Thoracic aorta (tissue), 2 donors: Measurements from ENCODE around the gene RAB27B. TPM values are rescaled to one million over a fixed set of nuclear protein-coding genes. Genes with fewer than 3 reads are reported as not detected.

Experiments used
- ATAC-seq: fragments of 150-250 bp; one replicate; pipeline ENCODE4 v1.8.0; 2017; ENCODE audit warnings: low read depth; ENCODE audit not compliant: insufficient number of reproducible peaks, low FRiP score
- DNase-seq: peaks from one replicate; pipeline ENCODE4 v3.0.0-alpha.2; 2020; ENCODE audit warnings: low spot score
- H3K27ac ChIP-seq, 2 donors: fragments of 200-600 bp; sonication (generic); 1 replicate in 1 of 2; 2 replicates in 1 of 2; pipeline ENCODE4 v1.5.1; 2016; ENCODE audit warnings: mild to moderate bottlenecking in 2 of 2, moderate library complexity in 2 of 2
- H3K27me3 ChIP-seq: fragments of 200-600 bp; sonication (generic); replicated peaks from 2 replicates; pipeline ENCODE4 v1.6.0; 2016; ENCODE audit warnings: mild to moderate bottlenecking; ENCODE audit not compliant: insufficient read depth
- H3K36me3 ChIP-seq: fragments of 200-600 bp; sonication (generic); one replicate; pipeline ENCODE4 v1.5.1; 2016
- H3K4me1 ChIP-seq, 2 donors: fragments of 200-600 bp; sonication (generic); 1 replicate in 1 of 2; 2 replicates in 1 of 2; pipeline versions ENCODE4 v1.5.1 to v1.6.0; 2016; ENCODE audit warnings: low read depth in 2 of 2, mild to moderate bottlenecking in 1 of 2; ENCODE audit not compliant: control insufficient read depth in 1 of 2
- H3K4me3 ChIP-seq: fragments of 200-600 bp; sonication (generic); 2 replicates; pipeline ENCODE4 v1.5.1; 2016; ENCODE audit warnings: mild to moderate bottlenecking
- H3K9me3 ChIP-seq: fragments of 200-600 bp; sonication (generic); 2 replicates; pipeline ENCODE4 v1.5.1; 2016
- CTCF ChIP-seq: fragments of 200-600 bp; sonication (generic); IDR thresholded peaks from one replicate; pipeline ENCODE4 v1.5.1; 2019; ENCODE audit warnings: antibody characterized with exemption
- total RNA-seq, 2 donors: library from RNA; depleted of rRNA; stranded (reverse); fragments of >200 nt; gene quantifications; one replicate each; pipeline versions ENCODE4 v1.1.0 to v1.2.3, GENCODE V29; 2016

The RAB27B gene
- total RNA-seq, 2 donors from 2014 or later = 0.42 to 0.95 TPM

GRCh38 chr18:54924948-54925347 lies 96.7 kb downstream of the RAB27B start:
- no peaks in the 10 kb centered on the region for H3K4me1 ChIP-seq
- H3K27ac ChIP-seq = no peak overlapping the region
- no peak for ATAC-seq
- no peak for TF ChIP-seq CTCF
- H3K4me3 ChIP-seq = no peak overlapping the region
- no peaks in the 10 kb centered on the region for H3K27me3 ChIP-seq
- no peaks in the 10 kb centered on the region for H3K9me3 ChIP-seq
- no peak for DNase-seq
- H3K36me3 ChIP-seq = no peaks in the 10 kb centered on the region

GRCh38 chr18:54926593-54927325 lies 98.5 kb downstream of the RAB27B start:
- no peak for TF ChIP-seq CTCF
- no peak for DNase-seq
- H3K4me3 ChIP-seq = no peak overlapping the region

GRCh38 chr18:54928236-54928635 lies 100.0 kb downstream of the RAB27B start:
- ATAC-seq = no peak
- DNase-seq = no peak
- no peak overlapping the region for H3K4me3 ChIP-seq
- TF ChIP-seq CTCF = no peak
- H3K9me3 ChIP-seq = no peaks in the 10 kb centered on the region
- H3K27me3 ChIP-seq = no peaks in the 10 kb centered on the region
- no peaks in the 10 kb centered on the region for H3K36me3 ChIP-seq
- H3K4me1 ChIP-seq = no peaks in the 10 kb centered on the region
- no peak overlapping the region for H3K27ac ChIP-seq

More at GRCh38 chr18:54926593-54927325, 98.5 kb downstream of the RAB27B start:
- Histone ChIP-seq H3K27ac (no peak overlapping the region), H3K36me3 (no peaks in the 10 kb centered on the region), H3K9me3 (no peaks in the 10 kb centered on the region), H3K27me3 (no peaks in the 10 kb centered on the region), H3K4me1 (no peaks in the 10 kb centered on the region)
- no peak for ATAC-seq

GRCh38 chr18:54931152-54931551 lies 102.9 kb downstream of the RAB27B start:
- Histone ChIP-seq H3K27ac (no peak overlapping the region), H3K36me3 (no peaks in the 10 kb centered on the region), H3K4me1 (no peaks in the 10 kb centered on the region), H3K27me3 (no peaks in the 10 kb centered on the region), H3K4me3 (no peak overlapping the region), H3K9me3 (no peaks in the 10 kb centered on the region)
- no peak for TF ChIP-seq CTCF
- no peak for DNase-seq
- no peak for ATAC-seq

GRCh38 chr18:54932472-54932871 lies 104.2 kb downstream of the RAB27B start:
- H3K4me3 ChIP-seq = no peak overlapping the region
- no peaks in the 10 kb centered on the region for H3K4me1 ChIP-seq
- no peaks in the 10 kb centered on the region for H3K36me3 ChIP-seq
- ATAC-seq (no peak), DNase-seq (no peak)
- H3K9me3 ChIP-seq = no peaks in the 10 kb centered on the region
- no peak for TF ChIP-seq CTCF
- no peaks in the 10 kb centered on the region for H3K27me3 ChIP-seq
- H3K27ac ChIP-seq = no peak overlapping the region
